Left colon (tissue), 2 donors: Measurements from ENCODE around the gene RPL32. TPM values are rescaled to one million over a fixed set of nuclear protein-coding genes. Genes with fewer than 3 reads are reported as not detected.
A peak's percentile ranks its signal among the peaks of the same experiment; 100 is the strongest.
"Not testable (repeated sequence)": the region's sequence is repeated elsewhere in the genome, so short reads cannot be mapped to it uniquely, and the experiment has no call there.

ENCODE experiments used
- ATAC-seq: fragments of 200-7000 bp; cut with Tn5 transposase; one replicate; pipeline ENCODE4 v1.9.1; 2020; ENCODE audit warnings: mild to moderate bottlenecking, moderate library complexity
- DNase-seq, 2 donors: peaks; one replicate each; pipeline ENCODE4 v3.0.0-alpha.2; 2020
- intact Hi-C, 2 donors: fragments of 100-400 bp; cut with DNase I in 1 of 2; cut with micrococcal nuclease in 1 of 2; formaldehyde crosslinking; loops; one replicate each; pipeline versions ENCODE4 v1.11.2 to v1.14.0; 2022; cut with DNase I, micrococcal nuclease
- total RNA-seq, 2 donors: library from RNA; stranded (reverse); fragmentation: NEBNext Ultra II Directional; extraction: Animal tissue kit (Norgen Biotek cat#: 25700); gene quantifications; one replicate each; pipeline ENCODE4 v1.2.1, GENCODE V29; 2021
- donor health status: DM: no; HTN: no; CAD: no.
- donor health status: DM: yes; HTN: yes; CAD: no.

RPL32 gene
- total RNA-seq, 2 donors from 2014 or later: 1,145 to 1,173 TPM

DNA sequence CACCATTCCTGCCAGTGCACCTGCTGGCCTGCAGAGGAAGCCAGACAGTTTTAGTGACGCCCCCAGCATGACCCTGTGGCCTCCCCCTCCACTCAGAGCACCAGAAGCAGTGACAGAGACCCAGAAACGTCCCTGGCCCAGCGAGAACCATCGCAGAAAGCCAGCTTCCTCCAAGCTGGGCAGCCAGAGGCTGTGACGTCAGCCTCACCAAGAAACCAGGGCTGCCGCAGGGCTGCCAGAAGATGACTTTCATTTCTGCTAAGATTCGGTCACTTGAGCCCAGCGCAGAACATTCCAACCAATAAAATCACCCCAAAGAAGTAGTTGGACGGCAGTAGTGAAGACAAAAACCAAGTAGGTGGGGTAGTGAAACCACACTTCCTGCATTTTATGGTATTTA is 29.6 kb upstream of the RPL32 start:
- DNase-seq (peak in 1 of 2 donors; percentile 46), ATAC-seq (no peak)
- intact Hi-C loops: no loop called here

DNA sequence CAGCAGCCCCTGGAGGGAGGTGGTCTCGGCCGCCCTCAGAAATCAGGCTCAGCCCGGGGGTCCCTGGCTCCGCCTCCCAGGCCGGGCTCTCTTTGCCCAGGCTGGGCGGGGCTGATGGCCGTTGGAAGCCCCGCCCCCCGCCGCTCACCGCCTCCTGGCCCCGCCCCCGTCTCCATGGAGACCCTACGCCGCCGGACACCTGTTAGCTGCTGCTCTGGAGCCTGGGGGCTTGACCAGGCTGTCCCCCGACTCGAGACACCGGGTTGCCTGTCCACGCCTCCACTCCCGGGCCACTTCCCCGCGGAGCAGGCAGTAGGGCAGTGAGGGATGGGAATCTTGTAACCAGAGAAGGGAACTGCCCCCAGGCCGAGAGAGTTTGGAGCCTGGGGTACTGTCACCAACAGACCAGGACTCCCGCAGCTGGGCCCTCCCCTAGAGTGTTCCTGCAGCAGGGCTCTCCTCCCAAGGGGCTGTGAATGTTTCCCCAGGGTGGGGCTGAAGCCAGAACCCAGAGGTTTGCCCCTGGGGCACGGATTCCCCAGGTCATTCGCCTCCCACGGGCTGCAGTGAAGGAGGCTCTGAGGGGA is 27.8 kb upstream of the RPL32 start:
- DNase-seq (peak; percentile 42 to 83), ATAC-seq (peak; percentile 86)
- intact Hi-C loops: no loop called here

DNA sequence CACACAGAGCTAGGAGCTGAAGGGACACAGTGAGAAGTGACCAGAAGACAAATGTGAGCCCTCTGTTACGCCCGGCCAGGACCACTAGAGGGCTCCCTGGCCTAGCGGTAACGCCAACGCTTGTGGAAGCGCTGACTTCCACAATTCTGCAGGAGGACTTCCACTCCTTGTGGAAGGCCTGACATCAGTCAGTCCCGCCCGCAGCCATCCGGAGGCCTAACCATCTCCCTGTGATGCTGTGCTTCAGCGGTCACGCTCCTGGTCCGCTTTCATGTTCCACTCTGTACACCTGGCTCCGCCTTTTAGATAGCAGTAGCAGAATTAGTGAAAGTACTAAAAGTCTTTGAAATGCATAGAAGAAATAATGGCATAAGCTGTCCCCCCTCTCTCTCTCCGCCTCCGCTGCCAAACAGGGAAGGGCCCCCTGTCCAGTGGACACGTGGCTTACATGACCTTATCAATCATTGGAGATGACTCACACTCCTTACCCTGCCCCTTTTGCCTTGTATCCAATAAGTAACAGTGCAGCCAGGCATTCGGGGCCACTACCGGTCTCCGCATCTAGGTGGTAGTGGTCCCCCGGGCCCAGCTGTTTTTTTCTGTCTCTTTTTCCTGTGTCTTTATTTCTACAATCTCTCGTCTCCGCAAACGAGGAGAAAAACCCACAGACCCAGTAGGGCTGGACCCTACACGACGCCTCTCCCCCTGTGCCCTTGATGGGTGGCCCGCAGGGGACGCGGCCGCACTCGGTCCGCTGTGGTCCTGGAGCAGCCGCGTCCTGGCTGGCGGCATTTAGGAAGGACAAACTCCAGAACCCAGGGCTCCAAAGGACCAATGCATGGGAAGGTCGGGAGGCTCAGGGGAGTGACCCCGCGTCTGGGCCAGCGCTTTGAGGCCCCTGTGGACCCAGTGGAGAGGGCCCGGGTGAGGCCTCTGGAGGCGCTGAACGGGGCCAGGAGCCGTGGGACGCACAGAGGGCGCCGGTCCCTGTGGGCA is 27.0 kb upstream of the RPL32 start:
- ATAC-seq (peak; percentile 95), DNase-seq (peak; percentile 75 to 80)
- intact Hi-C loops: no loop called here

DNA sequence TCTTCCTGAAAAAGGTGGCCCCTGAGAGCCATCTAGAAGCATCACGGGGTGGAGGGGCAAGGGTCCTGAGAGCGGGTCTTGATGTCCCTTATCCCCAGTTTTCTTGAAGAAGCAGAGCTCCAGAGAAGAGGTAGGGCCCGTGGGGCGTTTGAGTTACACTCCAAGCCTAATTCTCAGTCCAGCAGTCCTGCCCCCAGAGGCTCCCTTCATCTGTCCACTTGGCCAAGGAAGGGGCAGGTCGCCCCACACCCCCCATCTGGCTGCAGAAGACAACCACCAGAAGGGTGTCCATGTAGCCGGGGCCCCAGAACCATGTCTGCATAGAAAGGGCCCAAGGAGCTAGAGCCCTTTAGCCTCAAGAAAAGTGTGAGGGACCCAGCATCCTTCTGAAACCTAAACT is 25.5 kb upstream of the RPL32 start:
- DNase-seq: no peak
- intact Hi-C loops: no loop called here

DNA sequence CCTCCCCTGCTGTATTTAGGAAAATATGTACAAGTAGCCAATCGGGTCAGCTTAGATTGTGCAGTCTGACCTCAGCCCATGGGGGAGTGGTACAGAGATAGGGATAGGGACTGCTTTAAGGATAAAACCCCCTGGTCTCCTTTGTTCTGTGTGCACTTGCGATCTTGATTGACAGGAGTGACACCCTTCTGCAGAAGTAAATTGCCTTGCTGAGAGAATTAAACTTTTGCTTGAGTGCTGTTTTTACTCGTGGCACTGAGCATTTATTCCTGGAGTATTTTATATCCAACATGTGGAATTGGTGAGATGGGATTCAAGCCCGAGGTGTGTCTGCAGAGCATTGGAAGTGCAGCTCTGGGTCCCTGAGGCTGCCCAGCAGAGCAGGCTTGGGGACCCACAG is 23.9 kb upstream of the RPL32 start:
- no peak for ATAC-seq
- intact Hi-C loops: no loop called here

More for the DNA sequence above, 25.5 kb upstream of the RPL32 start:
- no peak for ATAC-seq

DNA sequence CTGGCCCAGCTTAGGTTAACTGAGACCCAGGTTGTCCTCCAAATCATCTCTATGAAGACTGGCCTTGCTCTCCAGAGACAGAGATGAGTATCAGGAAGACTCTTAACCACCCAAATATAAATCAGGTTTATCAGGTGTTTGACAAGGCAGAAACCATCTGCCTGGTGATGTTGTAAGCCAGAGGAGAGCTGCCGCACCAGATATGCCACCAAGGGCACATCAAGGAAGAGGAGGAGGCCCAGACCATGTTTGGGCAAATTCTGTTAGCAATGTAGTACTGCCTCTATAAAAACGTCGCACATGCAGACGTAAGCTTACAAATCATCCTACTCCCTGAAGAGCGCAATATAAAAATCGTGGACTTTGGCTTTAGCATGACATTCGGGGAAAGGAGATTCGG is 21.0 kb upstream of the RPL32 start:
- ATAC-seq (no peak), DNase-seq (no peak)
- intact Hi-C loops: no loop called here

More for the DNA sequence above, 23.9 kb upstream of the RPL32 start:
- DNase-seq: no peak

DNA sequence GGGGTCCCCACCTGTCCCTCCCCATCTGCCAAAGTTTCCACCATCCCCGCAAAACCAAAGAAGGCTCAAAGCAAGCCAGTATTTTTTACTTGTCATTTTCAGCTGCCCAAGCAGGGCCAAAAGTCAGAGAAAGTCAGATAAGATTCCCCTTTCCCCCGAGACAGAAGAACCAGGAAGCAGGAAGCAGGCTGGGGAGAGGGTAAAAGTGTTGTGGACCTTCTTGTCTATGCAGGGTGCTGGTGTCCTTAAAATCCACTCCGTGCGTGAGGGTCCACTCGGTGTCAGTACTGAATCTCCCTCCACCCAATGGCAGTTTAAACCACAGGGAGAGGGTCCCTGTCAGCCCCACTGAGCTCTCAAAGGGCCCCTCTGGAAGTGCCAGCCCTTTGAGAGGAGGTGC is 20.2 kb upstream of the RPL32 start:
- DNase-seq (no peak), ATAC-seq (no peak)
- intact Hi-C loops: no loop called here

DNA sequence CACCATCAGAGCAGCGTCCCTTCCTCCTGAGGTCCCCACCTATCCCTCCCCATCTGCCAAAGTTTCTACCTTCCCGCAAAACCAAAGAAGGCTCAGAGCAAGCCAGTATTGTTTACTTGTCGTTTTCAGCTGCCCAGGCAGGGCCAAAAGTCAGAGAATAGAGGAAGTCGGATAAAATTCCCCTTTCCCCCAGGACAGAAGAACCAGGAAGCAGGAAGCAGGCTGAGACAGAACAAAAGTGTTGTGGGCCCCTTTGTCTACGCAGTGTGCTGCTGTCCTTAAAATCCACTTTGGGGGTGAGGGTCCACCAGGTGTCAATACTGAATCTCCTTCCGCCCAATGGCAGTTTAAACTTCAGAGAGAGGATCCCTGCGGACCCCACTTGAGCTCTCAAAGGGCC is 18.5 kb upstream of the RPL32 start:
- ATAC-seq (peak; percentile 54), DNase-seq (no peak)
- intact Hi-C loops: no loop called here

DNA sequence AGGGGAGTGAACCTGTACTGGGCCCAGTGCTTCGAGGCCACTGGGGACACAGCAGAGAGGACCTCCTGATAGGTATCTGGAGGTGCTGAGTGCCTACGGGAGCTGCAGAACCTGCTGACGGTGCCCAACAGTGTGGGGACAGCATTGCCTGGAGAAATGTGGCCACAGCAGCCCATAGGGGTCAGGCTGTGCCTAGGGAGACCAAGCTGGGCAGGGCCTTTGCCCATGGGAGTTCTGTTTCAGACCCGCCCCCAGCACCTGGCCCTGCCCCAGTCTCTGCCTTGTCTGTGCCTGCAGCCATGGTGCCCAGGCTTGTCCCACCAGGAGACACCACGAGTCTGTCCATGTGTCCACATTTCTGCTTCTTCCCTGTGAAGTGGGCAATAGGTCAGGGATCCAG is 15.3 kb upstream of the RPL32 start:
- DNase-seq (no peak), ATAC-seq (no peak)
- intact Hi-C loops: no loop called here

DNA sequence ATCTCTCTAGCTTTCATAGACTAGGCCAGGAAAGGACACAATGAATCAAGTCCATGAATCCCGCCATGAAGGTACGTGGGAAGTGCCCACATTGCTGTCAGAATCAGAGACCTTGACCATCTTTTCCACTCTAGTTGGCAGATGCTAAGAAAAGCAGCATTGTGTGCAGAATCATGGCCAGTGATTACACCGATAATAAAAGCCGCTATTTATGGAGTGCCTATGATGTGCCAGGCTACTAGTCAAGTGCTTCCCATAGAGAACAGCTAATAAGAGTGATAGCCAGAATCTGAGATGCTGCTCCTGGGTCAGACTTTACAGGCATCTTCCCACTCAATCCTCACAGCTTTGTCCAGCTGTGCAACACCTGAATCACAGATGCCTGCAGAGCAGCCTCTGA is 13.2 kb upstream of the RPL32 start:
- intact Hi-C loops: no loop called here
- no peak for DNase-seq
- no peak for ATAC-seq

DNA sequence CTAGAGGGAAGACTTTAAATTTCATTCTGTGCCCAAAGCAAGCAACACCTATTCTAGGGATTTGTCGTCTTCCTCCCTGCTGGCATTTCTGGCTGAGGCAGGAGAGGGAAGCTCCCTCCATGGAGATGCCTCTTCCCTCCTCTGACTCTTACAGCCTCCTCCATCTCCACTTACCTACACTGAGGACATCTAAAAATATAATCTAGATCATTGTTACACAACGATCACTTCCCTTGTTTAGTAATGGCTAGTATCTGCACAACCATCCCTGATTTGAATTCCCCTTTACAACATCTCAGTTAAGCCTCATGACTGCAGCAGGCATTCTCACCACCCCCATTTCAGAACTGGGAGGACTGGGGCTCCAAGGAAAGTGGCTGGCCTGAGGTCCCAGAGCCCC is 12.5 kb upstream of the RPL32 start:
- ATAC-seq, intact Hi-C loops, DNase-seq: not testable (repeated sequence)

DNA sequence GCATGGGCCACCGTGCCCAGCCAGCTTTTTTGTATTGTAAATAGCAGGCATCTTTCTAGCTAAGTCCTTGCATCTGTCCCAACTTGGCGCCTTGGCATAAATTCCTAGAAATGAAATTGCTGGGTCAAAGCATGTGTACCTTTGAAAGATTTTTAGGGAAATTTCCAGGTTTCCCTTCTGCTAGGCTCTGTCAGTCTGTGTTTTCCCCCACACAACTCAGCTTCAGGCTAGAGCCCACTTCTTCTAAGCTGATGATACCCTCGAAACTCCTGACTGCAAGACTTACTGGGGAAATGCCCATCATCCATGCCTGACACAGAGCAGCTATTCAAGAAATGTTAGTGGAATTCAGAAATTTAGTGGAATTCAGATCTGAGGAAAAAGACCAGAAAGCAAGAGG is 10.8 kb upstream of the RPL32 start:
- ATAC-seq (no peak), DNase-seq (no peak)
- intact Hi-C loops: no loop called here

DNA sequence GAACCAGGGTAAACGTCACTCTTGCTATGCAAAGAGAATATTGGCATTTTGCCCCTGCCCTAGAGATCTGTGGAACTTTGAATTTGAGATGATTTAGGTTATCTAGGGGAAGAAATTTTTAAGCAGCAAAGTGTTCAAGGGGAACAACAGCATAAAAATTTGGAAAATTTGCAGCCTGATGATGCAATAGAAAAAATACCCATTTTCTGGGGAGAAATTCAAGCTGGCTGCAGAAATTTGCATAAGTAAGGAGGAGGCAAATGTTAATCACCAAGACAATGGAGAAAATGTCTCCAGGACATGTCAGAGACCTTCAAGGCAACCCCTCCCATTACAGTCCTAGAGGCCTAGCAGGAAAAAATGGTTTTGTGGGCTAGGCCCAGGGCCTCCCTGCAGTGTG is 4.4 kb upstream of the RPL32 start:
- ATAC-seq (no peak), DNase-seq (no peak)
- intact Hi-C loops: no loop called here

DNA sequence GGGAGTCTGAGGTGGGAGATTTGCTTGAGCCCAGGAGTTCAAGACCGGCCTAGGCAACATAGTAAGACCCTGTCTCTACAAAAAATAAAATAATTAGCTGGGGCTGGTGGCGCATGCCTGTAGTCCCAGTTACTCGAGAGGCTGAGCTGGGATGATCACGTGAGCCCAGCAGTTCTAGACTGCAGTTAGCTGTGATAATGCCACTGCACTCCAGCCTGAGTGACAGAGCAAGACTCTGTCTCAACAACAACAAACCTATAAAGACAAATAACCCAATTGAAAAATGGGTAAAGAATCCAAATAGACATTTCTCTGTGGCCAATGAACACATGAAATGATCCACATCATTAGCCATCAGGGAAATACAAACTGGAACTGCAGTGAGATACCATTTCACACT is 1.1 kb upstream of the RPL32 start:
- ATAC-seq: no peak
- intact Hi-C loops: no loop called here
- no peak for DNase-seq

DNA sequence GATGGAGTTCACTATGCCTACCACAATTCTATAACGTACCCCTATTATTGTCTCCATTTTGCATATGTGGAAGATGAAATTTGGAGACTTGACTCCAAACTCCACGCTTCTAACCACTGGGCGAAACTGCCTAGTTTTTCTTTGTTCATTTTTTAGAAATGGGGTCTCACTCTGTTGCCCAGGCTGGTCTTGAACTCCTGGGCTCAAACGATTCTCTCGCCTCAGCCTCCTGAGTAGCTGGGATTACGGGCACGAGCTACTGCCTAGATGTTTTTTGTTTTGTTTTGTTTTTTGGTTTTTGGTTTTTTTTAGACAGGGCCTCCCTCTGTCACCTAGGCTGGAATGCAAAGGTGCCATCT is 584 bp upstream of the RPL32 start:
- DNase-seq (no peak), ATAC-seq (no peak)
- intact Hi-C loops: no loop called here

DNA sequence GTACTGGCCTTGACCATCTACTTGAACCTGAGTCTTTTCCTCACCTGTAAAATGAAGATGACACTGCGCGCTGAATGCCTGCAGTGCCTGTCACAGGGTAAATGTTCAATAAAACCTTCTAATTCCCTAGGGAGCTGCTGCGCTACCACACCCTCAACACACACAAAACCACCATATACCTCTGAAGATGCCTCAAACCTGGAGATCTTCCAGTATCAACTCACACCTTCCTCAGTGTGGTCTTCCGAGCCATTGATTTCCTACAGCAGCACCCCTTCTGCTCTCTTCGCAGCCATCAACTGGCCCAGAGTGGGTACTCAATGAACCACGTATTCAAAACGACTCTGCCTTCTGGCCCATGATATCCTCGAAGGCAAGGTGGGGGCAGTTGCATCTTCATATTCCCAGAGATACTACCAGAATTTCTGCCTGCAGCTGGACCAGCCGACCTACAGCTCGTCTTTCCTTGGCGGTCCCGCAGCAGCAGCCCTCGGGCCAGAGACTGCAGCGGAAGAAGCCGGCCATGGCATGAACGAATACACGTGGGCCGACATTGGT is 695 bp downstream of the RPL32 start:
- intact Hi-C loops: no loop called here

DNA sequence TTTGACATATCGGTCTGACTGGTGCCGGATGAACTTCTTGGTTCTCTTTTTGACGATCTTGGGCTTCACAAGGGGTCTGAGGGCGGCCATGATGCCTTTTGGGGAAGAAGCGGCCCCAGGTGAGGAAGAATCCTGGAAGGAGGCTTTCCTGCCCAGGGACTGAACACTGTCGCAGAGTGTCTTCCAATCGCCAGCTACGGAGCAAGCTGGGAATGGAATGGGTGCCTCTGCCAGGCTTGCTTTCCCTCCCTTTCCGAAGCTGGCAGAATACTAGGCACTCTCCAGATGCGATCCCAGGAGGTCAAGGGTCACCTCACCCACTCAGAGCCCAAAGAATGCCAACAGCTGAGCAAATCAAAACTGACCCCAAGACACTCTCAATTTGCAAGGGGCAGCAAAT is 1.2 kb downstream of the RPL32 start:
- intact Hi-C loops, ATAC-seq: not testable (repeated sequence)

More for the DNA sequence above, 695 bp downstream of the RPL32 start:
- peak in 1 of 2 donors; percentile 54 for DNase-seq
- ATAC-seq: peak; percentile 63

DNA sequence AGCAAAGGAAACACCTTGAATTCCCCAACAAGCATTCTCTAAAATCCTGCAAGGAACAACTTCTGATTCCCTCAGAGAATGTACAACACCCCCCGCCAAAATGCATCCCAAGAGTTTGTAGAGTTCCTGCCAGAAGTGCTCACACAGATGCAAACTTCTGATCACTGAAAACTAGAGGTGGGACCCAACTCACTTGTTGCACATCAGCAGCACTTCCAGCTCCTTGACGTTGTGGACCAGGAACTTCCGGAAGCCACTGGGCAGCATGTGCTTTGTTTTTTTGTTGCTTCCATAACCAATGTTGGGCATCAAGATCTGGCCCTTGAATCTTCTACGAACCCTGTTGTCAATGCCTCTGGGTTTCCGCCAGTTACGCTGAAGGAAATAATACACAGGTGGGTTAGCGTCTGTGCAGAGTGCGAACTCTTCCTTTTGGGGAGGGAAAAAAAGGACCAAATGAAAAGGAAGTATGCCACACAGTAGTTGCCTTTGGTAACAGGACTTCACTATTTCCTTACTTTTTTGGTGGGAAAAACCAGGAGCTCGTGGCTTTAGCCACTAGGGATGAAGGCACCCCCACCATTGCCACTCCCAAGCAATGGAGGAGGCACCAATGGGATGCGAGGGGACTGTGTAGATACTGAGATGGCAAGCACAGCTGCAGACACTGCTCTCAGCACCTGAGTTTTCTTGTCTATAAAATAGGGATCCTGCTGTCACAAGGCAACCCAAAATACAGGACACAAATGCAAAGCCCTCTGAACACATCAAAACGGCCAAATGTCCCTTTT is 2.0 kb downstream of the RPL32 start:
- DNase-seq (no peak), ATAC-seq (no peak)
- intact Hi-C loops: no loop called here

More for the DNA sequence above, 1.2 kb downstream of the RPL32 start:
- DNase-seq: not testable (repeated sequence)
